Measurements from ENCODE around the gene CCDC127. TPM values are rescaled to one million over a fixed set of nuclear protein-coding genes. Genes with fewer than 3 reads are reported as not detected.

CCDC127 gene
- total and polyA plus RNA-seq, 9 donors, result 2.5 to 9.9 (median 6.0) TPM

- Histone ChIP-seq H3K27ac (no peak overlapping the region), H3K27me3 (no peaks in the 10 kb centered on the region), H3K36me3 (no peaks in the 10 kb centered on the region), H3K9me3 (no peaks in the 10 kb centered on the region), H3K4me1 (ENCODE audit: insufficient read depth) (peaks cover 14% of the 10 kb centered on the region), H3K4me3 (no peak overlapping the region)
- peak in 3 of 5 donors; percentile 14 to 35 (median 20) for DNase-seq
- WGBS, 3 donors, result 76 to 85% (median 82%) methylated on average over 21 to 22 of the region's 22 CpGs
- intact Hi-C loops (cut with DNase I), result no loop called here
- TF ChIP-seq CTCF (IDR thresholded peaks at IDR 0.05) (no peak), POLR2A (IDR thresholded peaks at IDR 0.05) (no peak), EP300 (IDR thresholded peaks at IDR 0.05) (no peak)
Observed at GRCh38 chr5:173392-174290, 44.3 kb downstream of the CCDC127 start.

- Histone ChIP-seq H3K27me3 (no peaks in the 10 kb centered on the region), H3K4me1 (ENCODE audit: insufficient read depth) (peaks cover 19% of the 10 kb centered on the region), H3K9me3 (no peaks in the 10 kb centered on the region), H3K27ac (no peak overlapping the region), H3K4me3 (no peak overlapping the region), H3K36me3 (no peaks in the 10 kb centered on the region)
- intact Hi-C loops (cut with DNase I), result no loop called here
- peak in 3 of 5 donors; percentile 19 to 36 (median 28) for DNase-seq
- TF ChIP-seq POLR2A (IDR thresholded peaks at IDR 0.05) (no peak), EP300 (IDR thresholded peaks at IDR 0.05) (no peak), CTCF (IDR thresholded peaks at IDR 0.05) (no peak)
- 79 to 85% (median 83%) methylated on average over 17 of the region's 17 CpGs for WGBS, 3 donors
Observed at GRCh38 chr5:172841-173251, 45.1 kb downstream of the CCDC127 start.

- TF ChIP-seq POLR2A (IDR thresholded peaks at IDR 0.05) (no peak), EP300 (IDR thresholded peaks at IDR 0.05) (no peak), CTCF (IDR thresholded peaks at IDR 0.05) (no peak)
- intact Hi-C loops (cut with DNase I), result no loop called here
- Histone ChIP-seq H3K36me3 (no peaks in the 10 kb centered on the region), H3K27me3 (no peaks in the 10 kb centered on the region), H3K4me1 (ENCODE audit: insufficient read depth) (peaks cover 19% of the 10 kb centered on the region), H3K9me3 (no peaks in the 10 kb centered on the region), H3K27ac (peak overlapping the region in 1 of 2 donors; percentile 89), H3K4me3 (no peak overlapping the region)
- DNase-seq, result peak in 3 of 5 donors; percentile 13 to 34 (median 22)
- 87 to 94% (median 93%) methylated on average over 13 of the region's 13 CpGs for WGBS, 3 donors
Observed at GRCh38 chr5:172421-172820, 45.5 kb downstream of the CCDC127 start.

- H3K27ac ChIP-seq, result peak overlapping the region; percentile 67 to 89
- no peak overlapping the region for H3K4me3 ChIP-seq
- intact Hi-C loops (cut with DNase I), result no loop called here
- H3K9me3 ChIP-seq, result no peaks in the 10 kb centered on the region
- TF ChIP-seq POLR2A (IDR thresholded peaks at IDR 0.05) (no peak), EP300 (IDR thresholded peaks at IDR 0.05) (no peak), CTCF (IDR thresholded peaks at IDR 0.05) (no peak)
- no peaks in the 10 kb centered on the region for H3K27me3 ChIP-seq
- WGBS, 3 donors, result 87 to 91% (median 90%) methylated on average over 13 to 23 of the region's 23 CpGs
- DNase-seq, result peak in 3 of 5 donors; percentile 26 to 60 (median 52)
- peaks cover 19% of the 10 kb centered on the region for H3K4me1 ChIP-seq (ENCODE audit: insufficient read depth)
- no peaks in the 10 kb centered on the region for H3K36me3 ChIP-seq
Observed at GRCh38 chr5:171801-172331, 46.1 kb downstream of the CCDC127 start.
